NCI-H446 treated with DMSO at 0.1 percent for 48 hours (cell line): ENCODE measurements around the gene RGS18.
"Not testable (repeated sequence)": the region's sequence is repeated elsewhere in the genome, so short reads cannot be mapped to it uniquely, and the experiment has no call there.

Source experiments
- DNase-seq: peaks from one replicate; lab custom pipeline; 2025; lab: John Stamatoyannopoulos, UW

The RGS18 gene

DNA sequence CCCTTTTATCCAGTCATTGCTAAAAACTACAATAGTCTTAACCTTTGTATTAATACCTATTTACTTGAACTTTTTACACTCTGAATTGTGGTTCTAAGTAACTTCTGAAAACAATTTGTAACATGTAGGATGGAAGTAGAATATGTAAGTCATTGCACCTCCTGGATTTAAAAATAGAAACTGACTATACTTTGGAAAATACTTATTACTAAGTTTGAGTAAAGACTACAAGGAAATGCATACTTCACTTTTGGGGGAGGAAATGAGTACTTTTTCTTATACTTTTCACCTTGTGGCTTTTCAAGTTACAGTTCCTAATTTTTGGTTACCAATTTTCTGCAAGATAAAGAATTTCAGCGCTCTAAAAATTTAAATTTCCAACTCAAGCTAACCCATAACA is 8.7 kb downstream of the RGS18 start:
- no peak for DNase-seq

DNA sequence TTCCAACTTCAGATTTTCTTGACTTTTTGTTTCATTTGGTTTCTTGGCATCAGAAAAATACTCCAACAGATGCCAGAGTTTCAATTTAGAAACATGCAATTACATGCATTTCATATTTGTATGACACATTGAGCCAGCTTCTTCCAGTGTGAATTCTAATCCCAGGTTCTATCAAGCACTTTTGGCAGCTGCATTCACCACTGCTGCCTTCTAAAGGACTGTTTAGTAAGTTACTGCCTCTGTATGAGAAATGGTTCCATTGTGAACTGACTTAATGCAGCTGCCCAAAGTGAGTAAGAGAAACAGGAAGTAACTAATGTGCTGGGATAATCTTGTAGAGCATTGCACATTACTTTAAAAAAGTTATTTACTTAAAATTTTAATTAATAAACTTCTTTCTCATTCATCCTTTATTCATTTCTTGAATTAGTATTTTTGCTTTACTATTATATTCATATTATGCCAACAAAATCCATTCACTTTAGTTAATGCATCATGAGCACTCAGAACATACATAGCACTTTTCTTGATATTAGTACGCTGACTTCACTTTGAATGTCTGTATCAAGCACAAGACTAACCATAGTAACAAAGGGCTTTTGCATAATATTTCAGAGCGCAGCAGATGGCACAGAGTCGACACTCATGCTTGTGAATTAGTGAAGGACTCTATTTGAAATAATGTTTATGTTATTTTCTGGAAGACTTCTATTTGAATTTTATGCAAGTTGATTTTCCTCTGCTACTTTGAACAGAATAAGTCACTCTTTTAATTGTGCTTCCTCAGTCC is 9.8 kb downstream of the RGS18 start:
- DNase-seq, result peak; percentile 96

DNA sequence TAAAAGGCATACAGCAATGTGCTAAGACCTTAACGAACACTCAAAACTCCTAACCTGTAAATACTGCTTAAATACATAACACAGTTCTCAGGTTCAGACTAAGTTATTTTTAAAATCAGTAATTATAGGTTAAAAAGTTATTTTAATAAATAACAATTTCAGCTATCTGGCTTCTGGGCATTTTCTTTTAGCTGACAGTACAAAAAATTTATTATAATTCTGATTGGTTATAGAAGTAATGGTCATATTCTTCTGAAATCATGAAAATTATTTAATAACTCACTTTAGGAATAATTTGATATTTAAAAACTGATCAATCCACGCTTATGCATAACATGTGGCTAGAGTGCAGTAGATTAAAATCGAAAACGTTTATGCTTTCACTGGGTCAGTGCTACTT is 10.7 kb downstream of the RGS18 start:
- DNase-seq, result no peak

DNA sequence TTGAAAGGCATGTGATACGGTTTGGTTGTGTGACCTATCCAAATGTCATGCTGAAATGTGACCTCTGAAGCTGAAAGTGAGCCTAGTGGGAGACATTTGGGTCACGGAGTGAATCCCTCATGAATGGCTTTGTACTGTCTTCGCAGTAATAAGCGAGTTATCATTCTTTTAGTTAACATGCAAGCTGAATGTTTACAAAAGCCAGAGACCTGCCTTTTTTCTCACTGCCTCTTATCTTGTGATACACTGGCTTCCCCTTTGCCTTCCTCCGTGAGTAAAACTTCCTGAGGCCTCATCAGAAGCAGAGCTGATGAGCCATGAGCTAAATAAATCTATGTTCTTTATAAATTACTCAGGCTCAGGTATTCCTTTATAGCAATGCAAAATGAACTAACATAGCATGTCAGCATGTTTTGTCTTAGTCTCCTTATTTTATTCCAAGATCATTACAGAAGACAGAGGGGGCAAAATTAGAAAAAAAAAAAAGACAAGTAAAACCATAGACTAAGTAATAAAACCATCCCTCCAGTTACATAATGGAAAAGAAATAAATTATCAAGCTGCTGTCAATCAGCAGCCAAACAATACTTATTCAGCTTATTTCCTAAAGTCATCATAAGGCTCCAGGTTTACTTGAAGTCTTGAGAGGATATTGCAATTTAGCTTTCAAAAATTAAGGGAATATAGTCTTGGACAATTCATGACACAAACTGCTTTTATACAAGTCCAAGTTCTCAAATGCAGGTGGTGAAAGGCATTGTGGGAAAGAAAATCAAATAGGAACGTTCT is 12.1 kb downstream of the RGS18 start:
- DNase-seq, result no peak

DNA sequence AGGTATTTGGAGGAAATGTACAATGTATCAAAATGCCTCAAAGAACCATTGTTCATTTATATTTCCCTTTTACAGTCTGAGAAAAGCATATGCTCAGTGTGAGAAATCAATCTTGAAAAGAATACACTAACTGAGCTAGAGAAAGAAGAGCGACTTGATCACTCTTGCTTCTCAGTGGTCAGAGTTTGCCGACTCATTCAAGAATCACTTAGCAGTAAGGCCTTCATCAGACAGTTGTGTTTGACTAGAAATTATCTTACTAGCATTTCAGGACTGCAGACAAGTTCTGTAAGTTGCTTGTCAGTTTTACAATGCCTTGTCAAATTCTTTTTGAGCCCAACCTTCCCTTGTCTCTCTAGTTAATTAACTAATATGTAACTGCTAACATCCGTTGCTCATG is 12.9 kb downstream of the RGS18 start:
- DNase-seq, result no peak

DNA sequence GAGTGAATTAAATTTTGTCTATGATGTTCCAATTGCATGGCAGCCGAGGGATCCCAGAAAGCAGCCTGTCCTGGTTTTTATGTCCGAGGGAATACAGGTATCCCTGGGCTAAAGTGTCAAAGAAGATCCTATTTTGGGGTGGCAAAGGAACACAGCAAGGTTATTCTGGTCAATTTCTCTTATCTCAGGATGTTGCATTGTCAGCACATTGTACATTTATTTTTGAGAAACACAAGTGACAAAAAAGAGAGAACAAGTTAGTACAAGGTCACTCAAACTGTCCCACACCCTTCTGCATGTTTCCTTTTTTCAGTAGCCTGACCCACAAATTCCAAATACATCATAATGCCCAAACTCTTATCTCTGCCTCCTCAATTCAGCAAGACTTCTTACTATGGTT is 17.7 kb downstream of the RGS18 start:
- no peak for DNase-seq

GRCh38 chr1:192183788-192184187 is 25.5 kb downstream of the RGS18 start:
- no peak for DNase-seq

DNA sequence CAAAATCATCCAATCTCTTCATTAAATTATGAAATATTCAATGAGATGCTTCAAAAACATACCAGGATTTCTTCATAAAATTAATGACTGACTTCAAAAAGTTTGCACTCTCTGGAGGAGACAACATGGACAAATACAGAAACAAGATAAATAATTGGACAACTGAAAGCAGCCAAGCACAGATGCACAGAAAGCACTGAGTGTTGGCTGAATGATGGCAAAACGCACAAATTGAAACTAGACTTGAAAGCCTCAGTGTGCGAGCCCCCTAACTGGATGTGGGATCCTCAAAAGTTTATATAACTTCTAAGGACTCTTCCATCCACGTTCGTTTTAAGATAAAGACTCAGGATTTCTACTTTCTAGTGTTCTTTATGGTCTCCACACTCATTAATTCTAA is 27.9 kb downstream of the RGS18 start:
- no peak for DNase-seq

DNA sequence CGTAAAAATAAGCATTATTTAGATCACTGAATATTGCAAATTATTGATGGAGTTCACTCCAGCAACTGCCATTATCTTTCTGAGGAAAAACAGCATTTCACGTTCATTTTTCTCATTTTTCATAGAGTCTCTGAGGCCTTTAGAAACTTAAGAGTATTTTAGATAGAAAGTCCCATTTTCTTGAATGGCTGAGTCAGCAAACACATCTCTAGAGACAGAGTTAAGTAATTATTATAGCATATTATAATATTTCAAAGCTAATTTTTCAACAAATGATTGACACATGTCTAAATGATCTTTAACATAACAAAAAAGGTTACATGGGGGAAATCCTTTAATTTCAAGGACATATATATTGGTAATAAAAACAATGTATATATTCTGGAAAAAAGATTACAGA is 31.8 kb downstream of the RGS18 start:
- DNase-seq, result no peak

DNA sequence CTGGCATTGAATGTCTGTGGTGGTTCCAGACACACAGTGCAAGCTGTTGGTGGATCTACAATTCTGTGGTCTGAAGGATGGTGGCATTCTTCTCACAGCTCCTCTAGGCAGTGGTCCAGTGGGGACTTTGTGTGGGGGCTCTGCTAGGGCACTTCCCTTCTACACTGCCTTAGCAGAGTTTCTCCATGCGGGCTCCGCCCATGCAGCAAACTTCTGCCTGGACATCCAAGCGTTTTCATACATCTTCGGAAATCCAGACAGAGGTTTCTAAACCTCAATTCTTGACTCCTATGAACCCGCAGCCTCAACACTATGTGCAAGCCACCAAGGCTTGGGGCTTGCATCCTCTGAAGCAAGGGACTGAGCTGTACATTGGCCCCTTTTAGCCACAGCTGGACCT is 43.0 kb downstream of the RGS18 start:
- no peak for DNase-seq

- no peak for DNase-seq
These were observed 66.1 kb downstream of the RGS18 start for GRCh38 chr1:192224396-192224795.

GRCh38 chr1:192224846-192225245 is 66.6 kb downstream of the RGS18 start:
- no peak for DNase-seq

GRCh38 chr1:192225266-192225665 is 67.0 kb downstream of the RGS18 start:
- DNase-seq, result no peak

DNA sequence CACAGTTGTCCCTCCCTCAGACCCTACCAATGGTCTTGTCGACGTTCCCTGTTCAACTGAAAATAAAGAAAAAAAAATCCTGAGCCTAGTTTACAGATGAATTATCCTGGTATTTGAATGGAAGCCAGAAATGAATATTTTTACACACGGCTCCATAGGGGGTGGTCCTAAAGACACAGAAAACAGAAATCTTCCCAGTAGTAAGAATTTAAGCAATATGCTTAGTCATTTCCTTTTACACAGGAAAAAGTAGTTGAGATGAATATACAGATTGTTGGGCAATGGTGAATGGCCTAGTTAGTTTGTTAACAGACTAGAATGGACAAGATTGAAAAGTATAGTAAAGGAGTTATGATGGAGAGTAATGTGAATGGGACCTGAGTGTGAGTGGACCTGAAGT is 67.4 kb downstream of the RGS18 start:
- DNase-seq, result no peak

GRCh38 chr1:192227330-192227729 is 69.1 kb downstream of the RGS18 start:
- DNase-seq, result no peak

DNA sequence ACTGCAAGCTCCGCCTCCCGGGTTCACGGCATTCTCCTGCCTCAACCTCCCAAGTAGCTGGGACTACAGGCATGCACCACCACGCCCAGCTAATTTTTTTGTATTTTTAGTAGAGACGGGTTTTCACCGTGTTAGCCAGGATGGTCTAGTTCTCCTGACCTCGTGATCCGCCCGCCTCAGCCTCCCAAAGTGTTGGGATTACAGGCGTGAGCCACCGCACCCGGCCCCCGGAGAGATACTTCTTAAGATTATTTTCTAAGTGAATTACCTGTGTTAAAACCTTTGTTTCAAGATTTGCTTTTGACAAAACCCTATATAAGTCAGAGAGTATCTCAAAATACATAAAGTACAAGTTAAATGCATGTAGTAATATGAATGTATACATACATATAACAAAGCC is 69.7 kb downstream of the RGS18 start:
- DNase-seq, result not testable (repeated sequence)

GRCh38 chr1:192232817-192233417 is 74.7 kb downstream of the RGS18 start:
- no peak for DNase-seq

GRCh38 chr1:192235127-192235526 is 76.9 kb downstream of the RGS18 start:
- no peak for DNase-seq
